Activated CD4-positive, alpha-beta memory T cell treated with anti-CD3 and anti-CD28 coated beads for 36 hours (primary cell): ENCODE results near the gene PACSIN1. TPM values are rescaled to one million over a fixed set of nuclear protein-coding genes. Genes with fewer than 3 reads are reported as not detected.
A peak's percentile ranks its signal among the peaks of the same experiment; 100 is the strongest.

ENCODE experiments used
- CTCF ChIA-PET: fragments of 350-600 bp; sonication (Branson Sonifier 250); formaldehyde crosslinking; loops from one replicate; lab custom pipeline; 2021; ENCODE audit warnings: antibody characterized with exemption, inconsistent platforms; lab: Charles Lee
- POLR2A ChIA-PET: fragments of 350-600 bp; sonication (Branson Sonifier 250); formaldehyde crosslinking; loops from one replicate; lab custom pipeline; 2021; ENCODE audit warnings: antibody characterized with exemption; lab: Charles Lee
- DNase-seq: peaks from one replicate; pipeline ENCODE4 v3.0.0-alpha.2; 2020
- H3K27ac Mint-ChIP-seq: one replicate; pipeline ENCODE4 v1.8.0; 2021; ENCODE audit warnings: mixed read lengths
- H3K27me3 Mint-ChIP-seq: one replicate; pipeline ENCODE4 v1.8.0; 2021; ENCODE audit warnings: mixed read lengths
- H3K36me3 Mint-ChIP-seq: one replicate; pipeline ENCODE4 v1.8.0; 2021; ENCODE audit warnings: mixed read lengths
- H3K4me1 Mint-ChIP-seq: one replicate; pipeline ENCODE4 v1.8.0; 2021; ENCODE audit warnings: low read depth, mixed read lengths
- H3K4me3 Mint-ChIP-seq: one replicate; pipeline ENCODE4 v1.8.0; 2021; ENCODE audit warnings: mild to moderate bottlenecking, mixed read lengths
- H3K9me3 Mint-ChIP-seq: one replicate; pipeline ENCODE4 v1.8.0; 2021; ENCODE audit warnings: mixed read lengths
- intact Hi-C: fragments of 100-400 bp; cut with micrococcal nuclease; formaldehyde crosslinking; loops from one replicate; pipeline ENCODE4 v1.15.1; 2023
- total RNA-seq, 2 experiments: library from RNA; stranded (reverse); gene quantifications; one replicate each; pipeline ENCODE4 v1.2.3, GENCODE V29; 2021

Gene PACSIN1
- total RNA-seq, 2 experiments from 2014 or later: 0.10 to 0.40 TPM

- H3K4me3 Mint-ChIP-seq: no peak overlapping the region
- CTCF ChIA-PET: no interaction called here
- no peaks in the 10 kb centered on the region for H3K36me3 Mint-ChIP-seq
- H3K9me3 Mint-ChIP-seq: no peaks in the 10 kb centered on the region
- DNase-seq: no peak
- intact Hi-C loops: no loop called here
- no peaks in the 10 kb centered on the region for H3K27me3 Mint-ChIP-seq
- peaks cover 5% of the 10 kb centered on the region for H3K4me1 Mint-ChIP-seq
- H3K27ac Mint-ChIP-seq: no peak overlapping the region
- POLR2A ChIA-PET: no interaction called here
These were observed 83.3 kb downstream of the PACSIN1 start for GRCh38 chr6:34549026-34549803.

GRCh38 chr6:34549804-34550202 is 83.9 kb downstream of the PACSIN1 start:
- no peaks in the 10 kb centered on the region for H3K36me3 Mint-ChIP-seq
- no peaks in the 10 kb centered on the region for H3K27me3 Mint-ChIP-seq
- POLR2A ChIA-PET: no interaction called here
- no peak overlapping the region for H3K4me3 Mint-ChIP-seq
- intact Hi-C loops: no loop called here
- H3K4me1 Mint-ChIP-seq: peaks cover 6% of the 10 kb centered on the region
- CTCF ChIA-PET: no interaction called here
- no peak for DNase-seq
- H3K27ac Mint-ChIP-seq: no peak overlapping the region
- H3K9me3 Mint-ChIP-seq: no peaks in the 10 kb centered on the region

- H3K4me1 Mint-ChIP-seq: peaks cover 10% of the 10 kb centered on the region
- DNase-seq: no peak
- no peaks in the 10 kb centered on the region for H3K9me3 Mint-ChIP-seq
- H3K27ac Mint-ChIP-seq: no peak overlapping the region
- intact Hi-C loops: no loop called here
- no peaks in the 10 kb centered on the region for H3K36me3 Mint-ChIP-seq
- H3K4me3 Mint-ChIP-seq: no peak overlapping the region
- CTCF ChIA-PET: no interaction called here
- POLR2A ChIA-PET: no interaction called here
- H3K27me3 Mint-ChIP-seq: no peaks in the 10 kb centered on the region
These were observed 85.8 kb downstream of the PACSIN1 start for GRCh38 chr6:34551720-34552119.

- Mint-ChIP-seq H3K27ac (no peak overlapping the region), H3K9me3 (no peaks in the 10 kb centered on the region), H3K4me3 (no peak overlapping the region), H3K4me1 (peaks cover 10% of the 10 kb centered on the region), H3K27me3 (no peaks in the 10 kb centered on the region), H3K36me3 (no peaks in the 10 kb centered on the region)
- no peak for DNase-seq
- CTCF ChIA-PET: no interaction called here
- POLR2A ChIA-PET: no interaction called here
- intact Hi-C loops: no loop called here
These were observed 86.7 kb downstream of the PACSIN1 start for GRCh38 chr6:34552620-34553019.

GRCh38 chr6:34553146-34553545 is 87.3 kb downstream of the PACSIN1 start:
- Mint-ChIP-seq H3K4me1 (peaks cover 10% of the 10 kb centered on the region), H3K9me3 (peaks cover 1% of the 10 kb centered on the region), H3K27ac (no peak overlapping the region), H3K4me3 (no peak overlapping the region), H3K36me3 (no peaks in the 10 kb centered on the region), H3K27me3 (no peaks in the 10 kb centered on the region)
- POLR2A ChIA-PET: no interaction called here
- no peak for DNase-seq
- intact Hi-C loops: no loop called here
- CTCF ChIA-PET: no interaction called here

- no peak for DNase-seq
- intact Hi-C loops: no loop called here
- no peak overlapping the region for H3K4me3 Mint-ChIP-seq
- H3K4me1 Mint-ChIP-seq: peaks cover 10% of the 10 kb centered on the region
- peaks cover 4% of the 10 kb centered on the region for H3K9me3 Mint-ChIP-seq
- CTCF ChIA-PET: no interaction called here
- no peak overlapping the region for H3K27ac Mint-ChIP-seq
- no peaks in the 10 kb centered on the region for H3K36me3 Mint-ChIP-seq
- POLR2A ChIA-PET: no interaction called here
- H3K27me3 Mint-ChIP-seq: no peaks in the 10 kb centered on the region
These were observed 87.9 kb downstream of the PACSIN1 start for GRCh38 chr6:34553750-34554149.

GRCh38 chr6:34554291-34555006 is 88.6 kb downstream of the PACSIN1 start:
- Mint-ChIP-seq H3K4me3 (no peak overlapping the region), H3K36me3 (no peaks in the 10 kb centered on the region), H3K9me3 (peaks cover 4% of the 10 kb centered on the region), H3K4me1 (peaks cover 10% of the 10 kb centered on the region), H3K27me3 (no peaks in the 10 kb centered on the region), H3K27ac (no peak overlapping the region)
- intact Hi-C loops: no loop called here
- POLR2A ChIA-PET: no interaction called here
- CTCF ChIA-PET: interaction anchor here (0.9 kb wide), 1 partner anchor 55 kb away, joined by 4 read pairs; no protein-coding TSS in a partner anchor
- DNase-seq: no peak

- POLR2A ChIA-PET: no interaction called here
- H3K36me3 Mint-ChIP-seq: no peaks in the 10 kb centered on the region
- intact Hi-C loops: no loop called here
- H3K9me3 Mint-ChIP-seq: peaks cover 4% of the 10 kb centered on the region
- H3K27me3 Mint-ChIP-seq: no peaks in the 10 kb centered on the region
- no peak overlapping the region for H3K4me3 Mint-ChIP-seq
- peak; percentile 13 for DNase-seq
- H3K4me1 Mint-ChIP-seq: peaks cover 10% of the 10 kb centered on the region
- CTCF ChIA-PET: interaction anchor here (0.9 kb wide), 1 partner anchor 54 kb away, joined by 4 read pairs; no protein-coding TSS in a partner anchor
- no peak overlapping the region for H3K27ac Mint-ChIP-seq
These were observed 89.1 kb downstream of the PACSIN1 start for GRCh38 chr6:34555007-34555322.

- no peaks in the 10 kb centered on the region for H3K36me3 Mint-ChIP-seq
- intact Hi-C loops: no loop called here
- H3K4me3 Mint-ChIP-seq: no peak overlapping the region
- H3K9me3 Mint-ChIP-seq: peaks cover 4% of the 10 kb centered on the region
- no peak overlapping the region for H3K27ac Mint-ChIP-seq
- H3K27me3 Mint-ChIP-seq: no peaks in the 10 kb centered on the region
- ChIA-PET CTCF (no interaction called here), POLR2A (no interaction called here)
- DNase-seq: no peak
- H3K4me1 Mint-ChIP-seq: peaks cover 10% of the 10 kb centered on the region
These were observed 89.5 kb downstream of the PACSIN1 start for GRCh38 chr6:34555328-34555727.

- Mint-ChIP-seq H3K4me3 (no peak within 1 kb of the TSS), H3K27me3 (no peaks in the 10 kb centered on the region), H3K4me1 (peaks cover 10% of the 10 kb centered on the region), H3K27ac (no peak within 1 kb of the TSS), H3K36me3 (no peaks in the 10 kb centered on the region), H3K9me3 (peaks cover 4% of the 10 kb centered on the region)
- POLR2A ChIA-PET: interaction anchor here (0.6 kb wide), 1 partner anchor 535 kb away, joined by 3 read pairs; no protein-coding TSS in a partner anchor
- CTCF ChIA-PET: no interaction called here
- no peak for DNase-seq
- intact Hi-C loops: no loop called here
These were observed 90.2 kb downstream of the PACSIN1 start, which contains the start of gene SPDEF for GRCh38 chr6:34556031-34556471. SPDEF (minus strand) TSS chr6:34556329; CDS start chr6:34544455, 11,874 bp downstream.

GRCh38 chr6:34556493-34556892 is 90.6 kb downstream of the PACSIN1 start:
- DNase-seq: no peak
- Mint-ChIP-seq H3K36me3 (no peaks in the 10 kb centered on the region), H3K27me3 (no peaks in the 10 kb centered on the region), H3K27ac (no peak overlapping the region), H3K9me3 (peaks cover 4% of the 10 kb centered on the region), H3K4me1 (peaks cover 10% of the 10 kb centered on the region), H3K4me3 (no peak overlapping the region)
- ChIA-PET POLR2A (interaction anchor here (0.6 kb wide), 1 partner anchor 535 kb away, joined by 3 read pairs; no protein-coding TSS in a partner anchor), CTCF (no interaction called here)
- intact Hi-C loops: no loop called here

GRCh38 chr6:34557228-34557627 is 91.4 kb downstream of the PACSIN1 start:
- ChIA-PET CTCF (no interaction called here), POLR2A (no interaction called here)
- Mint-ChIP-seq H3K4me3 (no peak overlapping the region), H3K4me1 (peaks cover 10% of the 10 kb centered on the region), H3K27ac (no peak overlapping the region), H3K9me3 (peaks cover 4% of the 10 kb centered on the region), H3K36me3 (no peaks in the 10 kb centered on the region), H3K27me3 (no peaks in the 10 kb centered on the region)
- intact Hi-C loops: no loop called here
- DNase-seq: no peak
